ENCODE results near the gene AP1G1. TPM values are rescaled to one million over a fixed set of nuclear protein-coding genes. Genes with fewer than 3 reads are reported as not detected.
"Not testable (repeated sequence)": the region's sequence is repeated elsewhere in the genome, so short reads cannot be mapped to it uniquely, and the experiment has no call there.

Gene AP1G1
- polyA plus RNA-seq, 1 donor, result 49.0 TPM

DNA sequence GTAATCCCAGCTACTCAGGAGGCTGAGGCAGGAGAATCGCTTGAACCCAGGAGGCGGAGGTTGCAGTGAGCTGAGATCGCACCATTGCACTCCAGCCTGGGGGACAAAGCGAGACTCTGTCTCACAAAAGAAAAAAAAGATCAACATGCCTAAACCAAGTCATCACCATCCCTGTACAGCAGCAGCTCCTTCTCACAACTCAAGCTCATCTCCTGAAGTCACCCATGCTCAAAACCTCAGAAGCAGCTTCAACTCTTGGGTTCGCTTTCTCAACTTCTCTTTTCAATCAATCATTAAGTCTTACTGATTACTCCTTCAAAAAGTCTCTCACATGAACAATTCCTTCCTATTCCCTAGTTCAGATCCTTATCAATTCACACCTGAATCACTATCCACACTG lies 115.5 kb downstream of the AP1G1 start:
- DNase-seq, result no peak

DNA sequence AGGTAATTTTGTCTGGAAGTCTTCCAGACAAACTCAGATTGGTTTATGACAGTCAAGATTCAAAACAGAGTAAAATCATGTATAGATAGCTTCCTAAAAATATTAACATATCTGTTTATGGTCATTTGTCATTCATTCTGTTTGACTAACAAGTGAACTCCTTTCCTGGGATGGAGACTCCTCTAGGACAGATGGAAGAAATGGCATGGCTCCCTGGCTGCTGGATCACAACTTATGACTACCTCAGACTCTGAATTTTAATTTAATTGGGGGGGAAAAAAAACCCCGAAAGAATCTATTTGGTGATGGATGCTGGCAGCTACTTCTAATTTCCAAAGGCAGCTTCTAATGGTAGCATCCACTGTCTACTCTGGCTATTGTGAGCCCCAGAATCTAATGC lies 118.7 kb downstream of the AP1G1 start:
- DNase-seq, result no peak

DNA sequence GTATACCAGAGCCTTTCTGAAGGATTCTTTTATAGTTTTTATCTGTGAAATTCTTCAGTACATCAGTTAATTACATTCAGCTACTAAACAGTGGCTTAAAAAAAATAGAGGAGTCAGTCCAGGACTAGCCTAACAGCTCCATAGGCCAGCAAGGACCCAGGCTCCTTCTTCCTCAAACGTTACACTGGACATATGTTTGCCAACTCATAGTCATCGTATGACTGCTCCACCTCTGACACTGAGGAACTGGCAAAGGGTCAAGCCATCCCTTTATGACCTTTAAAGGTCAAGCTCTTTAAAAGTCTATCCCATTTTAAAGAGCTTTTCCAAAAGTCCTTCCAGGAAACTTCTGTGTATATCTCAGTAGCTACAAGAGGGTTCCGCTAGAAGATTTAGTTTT lies 120.8 kb downstream of the AP1G1 start:
- DNase-seq, result no peak

DNA sequence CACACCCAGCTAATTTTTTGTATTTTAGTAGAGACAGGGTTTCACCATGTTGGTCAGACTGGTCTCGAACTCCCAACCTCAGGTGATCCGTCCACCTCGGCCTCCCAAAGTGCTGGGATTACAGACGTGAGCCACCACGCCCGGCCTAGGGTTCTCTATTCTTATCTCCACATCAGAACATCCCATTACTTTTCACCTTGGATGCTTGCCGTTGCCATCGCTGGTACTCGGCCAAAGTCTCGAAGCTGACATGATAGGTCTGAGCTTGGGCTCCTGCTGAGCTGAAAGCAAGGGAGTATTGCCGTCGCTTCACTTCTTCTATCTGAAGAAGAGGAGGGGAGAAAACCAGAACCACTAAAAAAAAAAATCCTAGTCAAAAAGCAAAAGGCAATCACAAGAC lies 124.4 kb downstream of the AP1G1 start:
- DNase-seq, result not testable (repeated sequence)

DNA sequence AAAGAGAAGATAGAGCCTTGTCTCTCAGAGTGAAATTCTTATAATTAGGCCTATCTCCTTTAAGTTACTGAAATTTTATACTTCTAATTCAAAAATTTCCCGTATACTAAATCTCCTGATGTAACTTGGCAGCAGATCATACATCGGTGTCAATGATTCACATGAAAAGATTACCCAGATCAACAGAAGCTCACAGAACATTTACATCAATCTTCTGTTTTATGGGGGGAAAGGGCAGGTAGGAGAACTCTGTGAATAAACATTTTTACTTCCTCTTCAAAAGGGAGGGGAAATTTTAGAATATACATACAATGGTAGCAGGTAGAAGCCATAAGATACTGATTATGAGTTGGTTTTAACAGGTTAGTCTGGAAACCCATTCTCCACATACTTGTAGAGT lies 127.3 kb downstream of the AP1G1 start:
- no peak for DNase-seq

Other genes starting within 250 kb of the AP1G1 start
- not detected for gene TAT, start 231.7 kb downstream of the AP1G1 start, polyA plus RNA-seq (ENCODE audit: insufficient read length)
- 0.15 TPM for gene MARVELD3, start 182.7 kb downstream of the AP1G1 start, polyA plus RNA-seq (ENCODE audit: insufficient read length)
- 6.3 TPM for gene PHLPP2, start 84.1 kb downstream of the AP1G1 start, polyA plus RNA-seq (ENCODE audit: insufficient read length)
- 17.8 TPM for gene ATXN1L, start 37.1 kb upstream of the AP1G1 start, polyA plus RNA-seq (ENCODE audit: insufficient read length)
- 10.4 TPM for gene ZNF821, start 75.3 kb upstream of the AP1G1 start, polyA plus RNA-seq (ENCODE audit: insufficient read length)
- 154 TPM for gene IST1, start 86.7 kb upstream of the AP1G1 start, polyA plus RNA-seq (ENCODE audit: insufficient read length)
- not detected for gene PKD1L3, start 191.6 kb upstream of the AP1G1 start, polyA plus RNA-seq (ENCODE audit: insufficient read length)
- gene DHODH, start 199.9 kb upstream of the AP1G1 start, polyA plus RNA-seq (ENCODE audit: insufficient read length), result 13.0 TPM
- gene HP, start 245.7 kb upstream of the AP1G1 start, polyA plus RNA-seq (ENCODE audit: insufficient read length), result 1.2 TPM